ENCODE data around the gene APOBEC3F.
"Not testable (repeated sequence)": the region's sequence is repeated elsewhere in the genome, so short reads cannot be mapped to it uniquely, and the experiment has no call there.

- not testable (repeated sequence) for TF ChIP-seq MAX (IDR thresholded peaks at IDR 0.05); KDM4B (CRISPR knock-in tag; IDR thresholded peaks at IDR 0.05); HNF1A (IDR thresholded peaks at IDR 0.05; ENCODE audit: low read depth); HNF1A (CRISPR knock-in tag; IDR thresholded peaks at IDR 0.05; ENCODE audit: borderline replicate concordance); ZNF383 (CRISPR knock-in tag; IDR thresholded peaks at IDR 0.05; ENCODE audit: borderline replicate concordance); POLR2AphosphoS2 (IDR thresholded peaks at IDR 0.05; ENCODE audit: low read depth, low read length); CTCF (CRISPR knock-in tag; IDR thresholded peaks at IDR 0.05); POLR2A (IDR thresholded peaks at IDR 0.05; ENCODE audit: insufficient read depth in 1 of 2, low read depth in 2 of 2, low read length in 2 of 2); SALL2 (CRISPR knock-in tag; IDR thresholded peaks at IDR 0.05)
Observed at GRCh38 chr22:39045136-39045535, 4.5 kb downstream of the APOBEC3F start.
